HepG2 (cell line): ENCODE measurements around the gene PTPN13. TPM values are rescaled to one million over a fixed set of nuclear protein-coding genes. Genes with fewer than 3 reads are reported as not detected.

ENCODE experiments used
- ATAC-seq: fragments of 200-7000 bp; cut with Tn5 transposase; 3 replicates; pipeline ENCODE4 v1.9.1; 2020; ENCODE audit warnings: mild to moderate bottlenecking, moderate library complexity
- BruUV-seq: library from RNA; stranded (reverse); fragments of 400-500 nt; replicated peaks from 2 replicates; lab custom pipeline; 2021; lab: Mats Ljungman, UMichigan
- CTCF ChIA-PET: fragments of 300-600 bp; formaldehyde crosslinking; extraction: SDS; loops from one replicate; lab custom pipeline; 2021; ENCODE audit warnings: low total read pairs, inconsistent platforms, low intra/inter-chr PET ratio; lab: Yijun Ruan, JAX
- POLR2A ChIA-PET: fragments of 350-600 bp; sonication (Branson Sonifier 250); formaldehyde crosslinking; loops from one replicate; lab custom pipeline; 2020; ENCODE audit warnings: antibody characterized with exemption, inconsistent platforms; lab: Yijun Ruan, JAX
- DNase-seq: peaks from one replicate; pipeline ENCODE4 v3.0.0-alpha.2; 2015; ENCODE audit warnings: low spot score
- FAIRE-seq: peaks from 3 replicates; lab custom pipeline; 2011; peaks lifted over from hg19 to GRCh38; lab: Jason Lieb, UNC
- H2AFZ ChIP-seq: one replicate; pipeline ENCODE4 v1.6.1; 2011; ENCODE audit warnings: low read length, inconsistent platforms
- H3K27ac ChIP-seq: fragments of 300-600 bp; 3 replicates; pipeline ENCODE4 v1.8.0; 2011; ENCODE audit warnings: mixed run types, mild to moderate bottlenecking, mixed read lengths, low read length, inconsistent platforms; ENCODE audit not compliant: insufficient read depth; ENCODE audit errors: extremely low read length
- H3K27me3 ChIP-seq, 2 experiments: fragments of 200-600 bp in 1 of 2; 2 replicates in 1 of 2; 3 replicates in 1 of 2; pipeline versions ENCODE4 v1.6.0 to v1.8.0; 2011; ENCODE audit warnings: low read length in 2 of 2, mild to moderate bottlenecking in 2 of 2, moderate library complexity in 2 of 2, inconsistent platforms in 1 of 2; ENCODE audit not compliant: insufficient read depth in 2 of 2, control insufficient read depth in 1 of 2
- H3K36me3 ChIP-seq, 2 experiments: fragments of 200-600 bp in 1 of 2; replicated peaks in 1 of 2; 2 replicates in 1 of 2; 3 replicates in 1 of 2; pipeline versions ENCODE4 v1.5.1 to v1.8.0; 2011; ENCODE audit warnings: low read length in 2 of 2, inconsistent platforms in 1 of 2; ENCODE audit not compliant: insufficient read depth in 2 of 2, control insufficient read depth in 1 of 2
- H3K4me1 ChIP-seq: 2 replicates; pipeline ENCODE4 v1.5.1; 2012; ENCODE audit warnings: low read length, inconsistent platforms; ENCODE audit not compliant: insufficient read depth
- H3K4me2 ChIP-seq: 2 replicates; pipeline ENCODE4 v1.6.0; 2011; ENCODE audit warnings: low read depth, low read length, inconsistent platforms
- H3K4me3 ChIP-seq, 3 experiments: fragments of 200-600 bp in 1 of 3; sonication (generic), shearing (Covaris generic) in 1 of 3; replicated peaks in 1 of 3; 2 replicates each; pipeline ENCODE4 v1.5.1; 2011 to 2016; ENCODE audit warnings: low read length in 3 of 3, inconsistent platforms in 2 of 3, low read depth in 2 of 3, mild to moderate bottlenecking in 2 of 3, control low read depth in 1 of 3, mixed read lengths in 1 of 3; ENCODE audit not compliant: insufficient read depth in 1 of 3
- H3K79me2 ChIP-seq: one replicate; pipeline ENCODE4 v1.6.1; 2011; ENCODE audit warnings: low read length, inconsistent platforms; ENCODE audit not compliant: insufficient read depth
- H3K9ac ChIP-seq: 2 replicates; pipeline ENCODE4 v1.6.0; 2011; ENCODE audit warnings: mild to moderate bottlenecking, low read depth, low read length, inconsistent platforms; ENCODE audit not compliant: insufficient read depth
- H3K9me3 ChIP-seq: 2 replicates; pipeline ENCODE4 v1.5.1; 2012; ENCODE audit warnings: mild to moderate bottlenecking, low read length
- H4K20me1 ChIP-seq: 2 replicates; pipeline ENCODE4 v1.6.0; 2011; ENCODE audit warnings: inconsistent platforms, mild to moderate bottlenecking, low read length, moderate library complexity; ENCODE audit not compliant: insufficient read depth
- ARID2 ChIP-seq: sonication (generic); formaldehyde crosslinking; IDR thresholded peaks from 2 replicates; pipeline ENCODE4 v1.8.1; 2022; ENCODE audit warnings: mild to moderate bottlenecking, missing genetic modification reagents, borderline replicate concordance
- ATF3 ChIP-seq: sonication (generic); formaldehyde crosslinking; IDR thresholded peaks from 2 replicates; pipeline ENCODE4 v1.4.0; 2020; ENCODE audit warnings: missing genetic modification reagents
- BORCS8-MEF2B ChIP-seq: sonication (generic); formaldehyde crosslinking; IDR thresholded peaks from 2 replicates; pipeline ENCODE4 v1.8.0; 2022; ENCODE audit warnings: mild to moderate bottlenecking, missing genetic modification reagents
- MTERF4 ChIP-seq: sonication (generic); formaldehyde crosslinking; IDR thresholded peaks from 2 replicates; pipeline ENCODE4 v1.8.0; 2023; ENCODE audit warnings: mild to moderate bottlenecking, missing genetic modification reagents
- NCOR1 ChIP-seq: fragments of 200-600 bp; sonication (generic); IDR thresholded peaks from 2 replicates; pipeline ENCODE4 v1.7.0; 2017; ENCODE audit warnings: antibody characterized with exemption, low read length, borderline replicate concordance
- PCBP1 ChIP-seq: fragments of 200-400 bp; formaldehyde crosslinking; IDR thresholded peaks from 2 replicates; pipeline ENCODE4 v1.6.1; 2017; ENCODE audit warnings: mild to moderate bottlenecking, low read depth, low read length, borderline replicate concordance
- PHF5A ChIP-seq: IDR thresholded peaks from one replicate; pipeline ENCODE4 v1.6.1; 2018; ENCODE audit warnings: low read depth, missing genetic modification reagents; ENCODE audit not compliant: unreplicated experiment
- ZNF430 ChIP-seq: sonication (generic); formaldehyde crosslinking; IDR thresholded peaks from 2 replicates; pipeline ENCODE4 v1.9.0; 2021; ENCODE audit warnings: mild to moderate bottlenecking, missing genetic modification reagents
- ZNF790 ChIP-seq: sonication (generic); formaldehyde crosslinking; IDR thresholded peaks from 2 replicates; pipeline ENCODE4 v1.8.0; 2022; ENCODE audit warnings: missing genetic modification reagents, mild to moderate bottlenecking, borderline replicate concordance
- ZNF841 ChIP-seq: sonication (generic); formaldehyde crosslinking; IDR thresholded peaks from 2 replicates; pipeline ENCODE4 v1.8.1; 2023; ENCODE audit warnings: missing genetic modification reagents, borderline replicate concordance
- WGBS: methylation state at CpG from one replicate; pipeline ENCODE4 v1.1.6; 2017; ENCODE audit warnings: low lambda C conversion rate; 5-methylcytosine and 5-hydroxymethylcytosine counted together
- in situ Hi-C: cut with HindIII; loops from 2 replicates; pipeline ENCODE4 v1.10.0; 2017; ENCODE audit warnings: low pct_unique_long_range_greater_than_20kb; ENCODE audit not compliant: extremely low pct_ligation_motif_present
- intact Hi-C: fragments of 100-400 bp; cut with micrococcal nuclease; formaldehyde crosslinking; loops from one replicate; pipeline ENCODE4 v1.10.0; 2022; ENCODE audit not compliant: unreplicated experiment
- polyA plus RNA-seq, 8 experiments: library from polyadenylated mRNA; depleted of rRNA in 3 of 8; stranded (reverse) in 7 of 8; unstranded in 1 of 8; fragments of >200 nt; fragmentation: Illumina TruSeq in 4 of 8; extraction: Trizol in 4 of 8; gene quantifications; 2 replicates each; pipeline versions ENCODE4 v1.2.1 to v1.2.3, GENCODE V29; 2011 to 2016; ENCODE audit warnings: low read depth in 4 of 8, missing spikeins in 1 of 8, mixed read lengths in 1 of 8; ENCODE audit not compliant: insufficient read depth in 1 of 8
- total RNA-seq, 5 experiments: library from RNA; depleted of rRNA; stranded (reverse); fragments of >200 nt; fragmentation: Illumina TruSeq; extraction: Trizol; gene quantifications; 2 replicates each; pipeline ENCODE4 v1.2.3, GENCODE V29; 2016; ENCODE audit warnings: low read depth in 1 of 5

PTPN13 gene
- total and polyA plus RNA-seq, 2 of the 13 experiments (the other 11 are each of a cell fraction or from before 2014, with no cell fraction given) = not detected

GRCh38 chr4:86778175-86778574 lies 184.1 kb downstream of the PTPN13 start:
- Histone ChIP-seq H3K79me2 (no peaks in the 10 kb centered on the region), H3K27me3 (no peaks in the 10 kb centered on the region), H3K9ac (no peak overlapping the region), H3K4me2 (no peak overlapping the region), H4K20me1 (no peaks in the 10 kb centered on the region), H3K4me1 (no peaks in the 10 kb centered on the region), H3K36me3 (no peaks in the 10 kb centered on the region), H3K4me3 (no peak overlapping the region), H3K9me3 (no peaks in the 10 kb centered on the region), H2AFZ (no peak overlapping the region), H3K27ac (no peak overlapping the region)
- ChIA-PET POLR2A (no interaction called here), CTCF (no interaction called here)
- no peak for DNase-seq
- no peak for ATAC-seq
- intact Hi-C loops (no loop called here), in situ Hi-C loops (no loop called here)
- BruUV-seq = no TSS peak
- 6% methylated on average over 4 of the region's 4 CpGs for WGBS
- TF ChIP-seq NCOR1 = no peak
- TF ChIP-seq MTERF4 = no peak
- no peak for TF ChIP-seq ARID2
- TF ChIP-seq ATF3 (CRISPR knock-in tag) = no peak
- no peak for TF ChIP-seq ZNF841 (CRISPR knock-in tag)
- no peak for TF ChIP-seq PHF5A
- TF ChIP-seq PCBP1 = no peak
- TF ChIP-seq ZNF790 = no peak
- TF ChIP-seq ZNF430 (CRISPR knock-in tag) = no peak
- no peak for TF ChIP-seq BORCS8-MEF2B (CRISPR knock-in tag)
- FAIRE-seq = no peak
